GM21529 (cell line): Measurements from ENCODE around the gene ZRANB3.
"Not testable (repeated sequence)": the region's sequence is repeated elsewhere in the genome, so short reads cannot be mapped to it uniquely, and the experiment has no call there.

ENCODE experiments used
- ATAC-seq: cut with Tn5 transposase; IDR thresholded peaks from one replicate; pipeline ENCODE4 v1.9.1; 2021; ENCODE audit not compliant: unreplicated experiment

ZRANB3 gene

DNA sequence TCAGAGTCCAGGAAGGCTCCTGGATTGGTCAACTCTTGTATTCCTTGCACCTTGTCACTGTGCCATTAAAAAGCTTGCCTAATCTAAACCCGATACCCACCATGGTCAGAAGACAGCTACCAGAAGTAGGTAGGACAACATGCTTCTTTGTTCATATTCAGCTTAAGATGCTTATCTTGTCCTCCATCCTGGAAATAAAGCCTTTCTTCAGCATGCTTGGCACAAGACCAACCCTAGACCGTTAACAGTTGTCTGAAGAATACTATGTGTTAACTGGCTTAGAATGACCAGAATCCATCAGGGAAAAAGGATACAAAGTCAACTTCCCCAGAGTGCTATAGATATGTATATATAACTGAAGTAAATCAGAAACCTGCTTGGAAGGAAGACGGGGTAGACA is 193.9 kb downstream of the ZRANB3 start:
- no peak for ATAC-seq

DNA sequence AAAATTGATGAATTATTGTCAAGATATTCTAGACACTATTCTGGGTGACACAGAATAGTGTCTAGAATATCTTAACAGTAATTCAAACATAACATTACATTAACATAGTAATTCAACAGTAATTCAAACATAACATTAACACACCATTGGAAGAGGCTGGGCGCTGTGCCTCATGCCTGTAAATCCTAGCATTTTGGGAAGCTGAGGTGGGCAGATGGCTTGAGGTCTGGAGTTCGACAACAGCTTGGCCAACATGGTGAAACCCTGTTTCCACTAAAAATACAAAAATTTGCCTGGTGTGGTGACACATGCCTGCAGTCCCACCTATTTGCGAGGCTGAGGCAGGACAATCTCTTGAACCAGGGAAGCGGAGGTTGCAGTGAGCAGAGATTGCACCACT is 195.8 kb downstream of the ZRANB3 start:
- ATAC-seq = no peak

DNA sequence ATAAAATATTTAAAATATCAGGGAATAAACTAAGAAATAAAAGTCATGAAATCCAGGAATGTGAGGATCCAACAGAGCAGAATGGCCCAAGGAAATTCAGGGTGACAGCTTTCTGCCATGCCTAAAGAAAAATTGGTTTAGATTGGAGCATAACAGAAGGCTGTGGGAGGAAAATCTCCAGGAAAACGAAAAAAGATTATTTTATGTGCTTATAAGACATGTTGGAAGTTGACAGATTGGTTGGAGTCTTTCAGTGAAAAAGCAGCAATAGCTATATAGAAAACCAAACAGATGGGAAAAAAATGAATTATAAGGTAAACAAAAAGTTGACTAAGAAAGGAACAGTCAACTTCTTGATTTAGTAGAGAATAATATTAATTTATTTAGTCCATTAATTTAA is 203.9 kb downstream of the ZRANB3 start:
- ATAC-seq = no peak

DNA sequence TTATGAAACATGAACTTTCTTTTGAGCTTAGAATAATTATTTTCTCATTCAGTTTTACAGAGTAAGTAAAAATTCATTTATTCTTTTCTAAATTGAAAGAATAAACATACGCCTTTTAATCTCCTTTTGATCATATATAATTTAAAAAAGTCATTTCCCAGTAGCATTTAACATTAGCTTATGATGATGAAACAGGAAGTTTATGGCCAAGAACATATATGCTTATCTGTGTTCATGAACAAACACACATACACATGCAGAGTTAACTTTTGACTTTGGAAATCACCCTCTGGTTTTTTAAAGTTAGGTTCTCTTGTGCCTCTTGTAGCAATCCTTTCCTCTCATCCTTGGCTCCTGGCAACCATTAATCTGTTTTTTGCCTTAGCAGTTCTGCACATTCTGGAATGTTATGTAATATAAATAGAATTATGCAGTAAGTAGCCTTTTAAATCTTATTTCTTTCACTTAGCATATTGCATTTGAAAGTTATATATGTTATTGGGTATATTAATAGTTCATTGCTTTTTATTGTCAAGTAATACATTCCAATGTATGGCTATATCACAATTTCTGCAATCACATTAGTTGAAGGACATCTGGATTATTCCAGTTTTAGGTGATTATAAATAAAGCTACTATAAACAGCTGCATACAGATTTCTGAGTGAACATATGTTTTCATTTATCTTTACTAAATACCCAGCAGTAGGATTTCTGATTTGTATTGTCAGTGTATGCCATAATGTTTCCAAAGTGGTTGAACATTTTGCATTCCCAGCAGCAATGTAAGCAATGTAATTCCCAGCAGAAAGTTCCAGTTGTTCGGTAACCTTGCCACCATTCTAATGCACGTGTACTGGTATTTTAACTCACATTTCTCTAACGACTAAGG is 210.3 kb downstream of the ZRANB3 start:
- no peak for ATAC-seq

DNA sequence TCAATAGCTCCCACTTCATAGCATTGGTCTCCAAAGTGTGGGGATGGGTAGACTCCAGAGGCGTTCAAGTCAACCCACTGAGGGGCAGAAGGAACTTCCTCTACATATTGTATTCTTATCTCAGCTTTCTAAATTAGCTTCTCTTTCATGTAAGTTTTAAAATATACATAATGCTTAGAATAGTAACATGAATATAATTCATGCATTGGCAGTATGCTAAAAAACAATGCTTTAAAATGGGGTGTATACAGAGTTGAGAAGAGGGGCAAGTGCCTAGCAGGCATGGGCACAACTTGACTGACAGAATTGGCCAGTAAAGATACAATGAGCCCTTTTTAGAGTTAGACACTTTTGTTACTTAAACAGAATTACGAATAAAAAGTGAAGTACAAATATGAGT is 212.2 kb downstream of the ZRANB3 start:
- no peak for ATAC-seq

DNA sequence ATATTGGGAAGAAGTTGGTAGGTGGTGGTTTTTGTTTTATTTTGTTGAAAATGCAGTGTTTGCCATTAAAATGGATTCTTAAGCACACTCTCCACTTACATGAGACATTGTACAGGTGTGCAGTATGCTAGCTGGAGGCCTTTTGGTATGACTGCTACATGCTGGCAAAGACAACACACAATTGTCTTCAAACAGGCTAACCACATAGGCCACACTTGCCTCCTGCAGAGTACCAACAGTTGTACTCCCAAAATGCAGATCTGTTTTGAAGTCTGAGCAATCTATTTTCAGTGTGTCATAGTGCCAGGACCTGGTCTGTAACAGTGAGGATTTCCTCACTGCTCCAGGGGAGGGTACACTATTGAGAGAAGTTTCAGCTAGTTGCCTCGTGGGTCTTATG is 213.6 kb downstream of the ZRANB3 start:
- no peak for ATAC-seq

DNA sequence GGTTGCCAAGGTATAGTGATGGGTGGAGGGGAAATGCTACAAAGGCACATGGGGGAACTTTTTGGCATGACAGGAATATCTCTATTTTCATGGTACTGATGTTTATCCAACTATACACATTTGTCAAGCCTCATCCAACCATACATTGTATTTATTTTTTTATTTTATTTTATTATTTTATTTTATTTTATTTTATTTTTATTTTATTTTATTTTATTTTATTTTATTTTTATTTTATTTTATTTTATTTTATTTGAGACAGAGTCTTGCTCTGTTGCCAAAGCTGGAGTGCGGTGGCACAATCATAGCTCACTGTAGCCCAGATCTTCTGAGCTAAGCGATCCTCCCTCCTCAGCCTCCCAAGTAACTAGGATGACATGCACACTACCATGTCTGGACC is 219.1 kb downstream of the ZRANB3 start:
- ATAC-seq = no peak

DNA sequence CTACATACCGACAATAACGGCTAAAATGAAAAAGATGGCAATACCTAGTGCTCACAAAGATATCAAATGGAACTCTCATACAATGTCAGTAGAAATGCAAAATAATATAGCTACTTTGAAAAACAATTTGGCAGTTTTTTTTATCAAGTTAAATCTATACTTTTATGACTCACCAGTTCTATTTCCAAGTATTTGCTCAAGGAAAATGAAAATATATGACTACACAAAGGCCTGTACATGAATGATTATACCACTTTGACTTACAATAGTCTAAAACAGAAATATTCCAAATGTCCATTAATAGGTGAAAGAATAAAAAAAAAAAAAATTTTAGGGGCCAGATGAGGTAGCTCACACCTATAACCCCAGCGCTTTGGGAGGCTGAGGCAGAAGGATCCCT is 219.8 kb downstream of the ZRANB3 start:
- no peak for ATAC-seq

DNA sequence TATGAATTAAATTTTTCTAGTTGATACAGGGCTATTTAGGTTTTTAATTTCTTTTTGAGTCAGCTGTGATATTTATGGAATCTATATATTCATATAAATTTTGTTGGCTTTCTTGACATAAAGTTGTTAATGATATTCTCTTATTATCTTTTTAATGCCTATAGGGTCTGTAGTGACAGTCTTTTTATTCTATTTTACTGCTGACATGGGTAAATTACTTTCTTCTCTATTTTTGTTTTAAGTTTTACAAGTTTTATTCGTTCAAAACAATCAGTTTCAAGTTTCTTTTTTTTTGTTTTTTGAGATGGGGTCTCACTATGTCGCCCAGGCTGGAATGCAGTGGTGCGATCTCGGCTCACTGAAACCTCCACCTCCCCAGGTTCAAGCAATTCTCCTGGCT is 226.3 kb downstream of the ZRANB3 start:
- no peak for ATAC-seq

DNA sequence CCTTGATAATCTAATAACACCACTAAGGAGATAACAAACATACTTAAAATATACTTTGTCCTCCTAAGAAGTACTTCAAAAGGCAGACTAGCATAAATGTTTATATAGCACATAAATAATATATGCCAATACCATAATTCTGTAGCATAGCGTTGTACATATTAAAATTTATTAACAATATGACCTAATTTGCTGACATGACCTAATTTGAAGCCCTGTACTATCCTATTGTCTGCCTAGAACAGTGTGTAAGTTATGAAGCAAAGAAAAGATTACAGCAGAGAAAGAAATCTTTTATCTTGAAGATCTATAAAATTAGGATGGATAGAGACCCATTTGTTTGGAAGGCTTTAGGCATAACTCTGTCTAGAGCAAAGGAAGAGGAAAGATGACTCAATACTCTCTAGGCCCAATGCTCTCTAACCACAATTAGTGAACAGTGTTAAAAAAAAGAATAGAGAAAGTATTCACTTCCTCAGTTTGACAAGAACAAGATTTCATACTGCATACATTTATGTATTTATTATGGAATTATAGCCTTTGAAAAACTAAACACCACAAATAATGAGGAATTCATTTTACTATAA is 231.3 kb downstream of the ZRANB3 start:
- ATAC-seq = no peak

DNA sequence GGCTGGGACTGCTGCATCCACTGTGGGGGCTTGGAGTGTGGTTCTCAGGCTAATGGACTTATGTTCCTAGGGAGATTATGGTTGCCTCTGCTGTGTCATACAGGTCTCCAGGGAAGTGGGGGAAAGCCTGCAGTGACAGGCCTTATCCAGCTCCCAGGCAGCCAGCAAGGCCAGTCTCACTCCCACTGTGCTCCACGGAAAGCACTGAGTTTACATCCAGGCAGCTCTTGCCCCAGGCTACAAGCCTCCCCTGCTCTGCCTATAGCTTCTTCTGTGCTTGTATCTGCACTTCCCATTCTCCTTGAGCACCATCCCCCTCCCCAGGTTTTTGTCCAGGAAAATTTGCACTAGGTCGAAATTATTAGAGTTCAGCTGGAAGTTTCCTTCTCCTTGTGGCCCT is 231.9 kb downstream of the ZRANB3 start:
- ATAC-seq = no peak

DNA sequence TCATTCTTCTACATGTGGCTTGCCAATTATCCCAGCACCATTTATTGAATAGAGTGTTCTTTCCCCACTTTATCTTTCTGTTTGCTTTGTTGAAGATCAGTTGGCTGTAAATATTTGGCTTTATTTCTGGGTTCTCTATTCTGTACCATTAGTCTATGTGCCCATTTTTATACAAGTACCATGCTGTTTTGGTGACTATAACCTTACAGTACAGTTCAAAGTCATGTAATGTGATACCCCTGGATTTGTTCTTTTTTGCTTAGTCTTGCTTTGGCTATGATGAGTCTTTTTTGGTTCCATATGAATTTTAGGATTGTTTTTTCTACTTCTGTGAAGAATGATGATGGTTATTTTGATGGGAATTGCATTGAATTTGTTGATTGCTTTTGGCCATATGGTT is 243.9 kb downstream of the ZRANB3 start:
- ATAC-seq = not testable (repeated sequence)

DNA sequence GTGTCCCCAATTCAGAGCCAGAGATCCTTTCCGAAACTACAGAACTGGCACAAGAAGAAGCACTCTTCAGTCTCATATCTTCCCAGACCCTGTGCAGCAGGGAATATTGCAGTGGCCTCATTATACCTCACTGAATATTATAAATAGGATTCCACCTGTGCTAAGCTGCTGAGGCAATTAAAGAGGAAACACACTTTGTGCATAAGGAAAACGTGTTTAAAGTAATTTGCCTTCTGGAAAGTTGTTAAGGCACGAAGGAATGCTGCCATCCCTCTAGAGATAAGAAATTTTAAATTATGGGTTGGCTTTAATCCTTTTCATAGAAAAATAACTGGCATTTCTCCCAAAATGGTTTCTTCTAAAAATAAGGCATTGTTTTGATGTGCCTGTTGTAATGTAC is 245.6 kb downstream of the ZRANB3 start:
- ATAC-seq = no peak

DNA sequence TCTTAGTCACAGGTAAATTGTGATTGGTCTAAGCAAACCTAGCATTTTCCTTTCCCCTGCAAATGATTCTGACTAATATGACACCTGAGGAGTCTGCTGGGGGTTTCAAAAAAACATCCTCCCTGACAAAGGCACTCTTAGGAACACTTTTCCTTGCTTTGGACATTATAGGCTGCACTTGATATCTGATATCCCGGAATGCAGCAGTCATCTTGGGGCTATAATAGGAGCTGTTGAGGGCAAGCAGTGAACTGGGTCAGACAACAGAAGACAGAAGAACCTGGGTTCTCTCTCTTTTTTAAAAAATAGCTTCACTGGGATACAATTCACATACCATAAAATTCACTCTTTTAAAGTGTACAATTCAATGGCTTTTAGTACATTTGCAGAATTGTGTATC is 249.6 kb downstream of the ZRANB3 start:
- no peak for ATAC-seq

DNA sequence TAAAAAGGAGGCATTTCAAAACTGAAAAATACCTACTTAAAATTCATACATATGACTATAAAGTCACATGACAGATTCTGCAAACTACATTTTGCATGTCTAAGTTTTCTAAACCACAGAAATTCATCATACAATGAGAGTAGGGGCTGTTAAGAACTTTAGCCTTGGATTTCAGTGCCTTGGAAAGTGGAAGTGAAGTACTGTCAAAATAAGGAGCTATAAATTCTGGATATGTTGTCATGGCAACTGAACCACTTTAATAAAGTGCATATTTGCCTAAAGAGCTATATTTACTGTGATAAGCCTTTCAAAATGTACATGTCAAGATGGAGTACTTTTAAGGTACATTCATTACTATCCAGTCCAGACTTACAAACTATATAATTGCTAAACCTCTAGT is 251.8 kb downstream of the ZRANB3 start:
- no peak for ATAC-seq

DNA sequence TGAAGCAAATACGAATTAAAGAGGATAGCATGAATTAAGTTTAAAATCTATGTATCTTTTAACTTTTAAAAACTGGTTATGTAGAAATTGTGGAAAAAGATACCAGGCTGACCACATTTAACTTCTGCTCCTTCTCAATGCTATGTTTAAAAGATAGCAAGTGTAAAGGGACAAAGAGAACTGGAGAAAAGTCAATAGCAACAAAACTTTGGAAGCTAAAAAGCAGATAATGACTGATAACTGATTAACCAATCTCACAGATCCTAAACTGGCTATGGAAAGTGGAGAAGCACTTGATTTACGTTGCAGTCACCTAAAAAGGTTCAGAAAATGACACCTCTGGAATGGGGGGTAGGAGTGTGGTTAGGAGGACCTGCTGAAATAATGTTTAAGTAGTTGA is 254.5 kb downstream of the ZRANB3 start:
- no peak for ATAC-seq

DNA sequence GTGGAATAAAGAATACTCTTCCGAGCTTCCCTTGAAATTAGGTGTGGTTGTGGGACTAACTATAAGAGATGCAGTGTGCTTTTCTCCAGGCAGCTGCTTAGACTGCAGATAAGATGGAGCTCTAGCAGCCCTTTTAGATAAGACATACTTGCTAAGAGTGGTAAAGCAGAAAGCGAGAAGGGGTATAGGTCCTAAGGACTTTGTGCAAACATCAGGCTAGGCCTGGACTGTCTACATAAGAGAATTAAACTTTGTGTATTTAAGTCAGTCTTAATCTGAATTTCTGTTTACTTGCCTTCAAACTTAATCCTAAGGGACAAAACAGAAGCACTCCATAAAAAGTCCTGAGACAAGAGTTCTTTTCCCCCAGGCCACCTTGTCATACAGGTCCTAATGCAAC is 260.0 kb downstream of the ZRANB3 start:
- ATAC-seq = no peak

DNA sequence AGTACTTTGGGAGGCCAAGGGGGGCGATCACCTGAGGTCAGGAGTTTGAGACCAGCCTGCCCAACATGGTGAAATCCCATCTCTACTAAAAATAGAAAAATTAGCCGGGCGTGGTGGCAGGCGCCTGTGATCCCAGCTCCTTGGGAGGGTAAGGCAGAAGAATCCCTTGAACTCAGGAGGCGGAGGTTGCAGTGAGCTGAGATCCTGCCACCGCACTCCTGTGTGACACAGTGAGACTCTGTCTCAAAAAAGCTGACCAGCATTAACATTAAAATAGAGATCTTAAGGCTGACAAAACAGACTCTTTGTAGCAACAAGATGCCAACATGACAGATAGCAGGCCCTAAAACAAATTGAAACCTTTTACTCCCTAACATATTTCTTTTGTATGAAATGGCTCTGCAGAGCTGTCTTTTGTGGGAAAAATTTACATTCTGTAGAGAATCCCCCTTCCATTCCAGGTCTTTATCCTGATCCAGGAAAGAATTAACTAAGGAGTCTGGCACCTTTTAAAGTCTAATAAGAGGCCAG is 265.0 kb downstream of the ZRANB3 start:
- no peak for ATAC-seq

DNA sequence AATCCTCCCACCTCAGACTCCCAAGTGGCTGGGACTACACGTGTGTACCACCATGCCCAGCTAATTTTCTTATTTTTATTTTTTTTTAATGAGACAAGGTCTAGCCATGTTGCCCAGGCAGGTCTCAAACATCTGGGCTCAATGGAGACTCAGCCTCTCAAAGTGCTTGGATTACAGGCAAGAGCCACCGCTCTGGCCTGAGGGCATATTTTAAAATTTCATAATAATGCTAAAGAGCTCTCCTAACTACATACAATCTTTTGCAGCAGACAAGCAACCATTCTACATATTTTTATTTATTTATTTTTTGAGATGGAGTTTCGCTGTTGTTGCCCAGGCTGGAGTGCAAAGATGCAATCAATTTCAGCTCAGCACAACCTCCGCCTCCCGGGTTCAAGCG is 271.9 kb downstream of the ZRANB3 start:
- no peak for ATAC-seq

DNA sequence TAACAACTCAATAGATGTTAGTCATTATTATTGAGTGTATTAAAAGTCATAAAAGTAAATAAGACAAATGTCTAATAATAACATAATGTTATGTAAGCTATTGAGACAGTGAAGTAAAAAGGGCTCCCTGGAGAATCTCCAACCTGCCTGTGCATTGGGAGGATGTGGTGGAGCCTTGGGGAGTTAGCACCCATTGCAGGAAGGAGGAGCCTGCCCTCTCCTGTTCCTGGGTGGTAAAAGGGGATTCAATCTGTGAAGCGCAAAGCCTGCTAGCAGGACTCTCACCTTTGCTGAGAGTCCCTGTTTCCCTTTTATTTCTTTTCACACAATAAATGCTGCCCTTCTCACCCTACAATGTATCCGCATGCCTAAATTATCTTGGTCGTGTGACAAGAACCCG is 272.8 kb downstream of the ZRANB3 start:
- ATAC-seq = no peak

DNA sequence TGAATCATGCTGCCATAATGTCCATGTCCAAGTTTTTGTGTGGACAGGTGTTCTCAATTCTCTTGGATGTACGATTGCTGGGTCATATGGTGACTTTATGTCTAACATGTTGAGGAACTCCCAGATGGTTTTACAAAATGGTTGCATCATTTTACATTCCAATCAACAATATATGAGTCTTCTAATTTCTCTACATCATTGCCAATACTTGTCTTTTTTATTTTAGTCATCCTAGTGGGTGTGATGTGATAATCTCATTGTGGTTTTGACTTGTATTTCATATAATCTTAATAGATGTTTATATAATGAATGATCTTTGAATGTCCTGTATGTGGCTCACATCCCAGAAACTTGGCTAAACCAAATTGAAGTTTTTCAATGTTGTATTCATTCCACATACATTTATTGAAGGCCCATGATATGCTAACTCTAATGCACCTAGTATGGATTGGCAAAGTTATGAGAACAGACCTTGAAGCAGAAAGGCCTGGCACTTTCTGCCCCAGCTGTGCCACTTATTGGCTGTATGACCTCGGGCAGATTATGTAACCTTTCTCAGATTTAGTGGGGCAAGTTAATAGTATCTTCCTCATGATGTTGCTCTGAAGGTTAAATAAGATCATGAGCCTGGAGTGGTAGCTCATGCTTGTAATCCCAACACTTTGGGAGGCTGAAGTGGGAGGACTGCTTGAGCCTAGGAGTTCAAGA is 273.5 kb downstream of the ZRANB3 start:
- ATAC-seq = no peak
